Fibroblast of lung (primary cell): ENCODE results near the gene ADGRD1.

Source experiments
- CTCF ChIP-seq, 2 donors: IDR thresholded peaks in 1 of 2; conservative IDR thresholded peaks in 1 of 2; 1 replicate in 1 of 2; 2 replicates in 1 of 2; pipeline ENCODE4 v1.5.1; 2011 to 2012; ENCODE audit warnings: low read length in 2 of 2, control low read depth in 1 of 2, inconsistent platforms in 1 of 2, low read depth in 1 of 2, mild to moderate bottlenecking in 1 of 2
- EZH2 ChIP-seq: IDR thresholded peaks from 2 replicates; pipeline ENCODE4 v1.5.1; 2012; ENCODE audit warnings: low read length, control low read depth, mild to moderate bottlenecking; ENCODE audit errors: missing control alignments

GRCh38 chr12:131003036-131003715 is 49.5 kb downstream of the ADGRD1 start:
- TF ChIP-seq CTCF (conservative IDR thresholded peaks at IDR 0.05 in 1 of 2, IDR thresholded peaks at IDR 0.05 in 1 of 2; ENCODE audit: low read depth in 1 of 2, low read length in 2 of 2) (no peak), EZH2 (no peak)
